NCI-H128 (cell line): ENCODE measurements around the gene ARHGEF28.

Experiments
- DNase-seq: peaks from one replicate; lab custom pipeline; 2025; ENCODE audit not compliant: unreplicated experiment; lab: John Stamatoyannopoulos, UW

The ARHGEF28 gene

GRCh38 chr5:73740274-73740790 lies 114.3 kb downstream of the ARHGEF28 start:
- DNase-seq: no peak

GRCh38 chr5:73743161-73743560 lies 117.2 kb downstream of the ARHGEF28 start:
- no peak for DNase-seq

GRCh38 chr5:73745836-73746235 lies 119.8 kb downstream of the ARHGEF28 start:
- DNase-seq: no peak

GRCh38 chr5:73746608-73747007 lies 120.6 kb downstream of the ARHGEF28 start:
- DNase-seq: no peak

- no peak for DNase-seq
Observed at GRCh38 chr5:73747696-73748380, 121.8 kb downstream of the ARHGEF28 start.

GRCh38 chr5:73748510-73749400 lies 122.8 kb downstream of the ARHGEF28 start:
- DNase-seq: no peak

- DNase-seq: no peak
Observed at GRCh38 chr5:73749485-73750270, 123.7 kb downstream of the ARHGEF28 start.

- DNase-seq: no peak
Observed at GRCh38 chr5:73751254-73751914, 125.4 kb downstream of the ARHGEF28 start.

- DNase-seq: no peak
Observed at GRCh38 chr5:73754254-73754653, 128.3 kb downstream of the ARHGEF28 start.

GRCh38 chr5:73757416-73757815 lies 131.4 kb downstream of the ARHGEF28 start:
- DNase-seq: no peak

GRCh38 chr5:73759771-73760170 lies 133.8 kb downstream of the ARHGEF28 start:
- DNase-seq: no peak

GRCh38 chr5:73763300-73764032 lies 137.5 kb downstream of the ARHGEF28 start:
- DNase-seq: no peak

GRCh38 chr5:73764586-73764985 lies 138.6 kb downstream of the ARHGEF28 start:
- no peak for DNase-seq

- DNase-seq: no peak
Observed at GRCh38 chr5:73764996-73765395, 139.0 kb downstream of the ARHGEF28 start.

- DNase-seq: no peak
Observed at GRCh38 chr5:73766902-73767301, 140.9 kb downstream of the ARHGEF28 start.

- no peak for DNase-seq
Observed at GRCh38 chr5:73770172-73771025, 144.4 kb downstream of the ARHGEF28 start.

- DNase-seq: no peak
Observed at GRCh38 chr5:73774924-73775323, 148.9 kb downstream of the ARHGEF28 start.

- DNase-seq: no peak
Observed at GRCh38 chr5:73776405-73776804, 150.4 kb downstream of the ARHGEF28 start.

GRCh38 chr5:73777192-73777591 lies 151.2 kb downstream of the ARHGEF28 start:
- DNase-seq: no peak
